ENCODE results near the gene ZNF362. TPM values are rescaled to one million over a fixed set of nuclear protein-coding genes. Genes with fewer than 3 reads are reported as not detected.

ZNF362 gene
- total RNA-seq, 1 experiment from 2014 or later = 11.1 TPM

GRCh38 chr1:33220676-33221384 is 35.5 kb upstream of the ZNF362 start:
- Histone ChIP-seq H3K9me2 (ENCODE audit: insufficient read depth) (no peaks in the 10 kb centered on the region), H3K4me2 (ENCODE audit: low read length) (peak overlapping the region; percentile 79), H3K9ac (ENCODE audit: low read length) (peak overlapping the region; percentile 49), H4K20me1 (ENCODE audit: insufficient read depth) (no peaks in the 10 kb centered on the region), H3K4me3 (replicated peaks in 1 of 2; ENCODE audit: low read depth in 1 of 2, low read length in 2 of 2) (peak overlapping the region in 1 of 2 experiments; percentile 42; a peak in 2 of 4 replicates), H3K4me1 (ENCODE audit: control insufficient read depth in 1 of 2, insufficient read depth in 2 of 2, low read length in 2 of 2) (peaks cover 30 to 41% of the 10 kb centered on the region in 2 experiments), H2AFZ (ENCODE audit: low read depth, low read length, poor library complexity, severe bottlenecking) (peak overlapping the region; percentile 22), H3K9me3 (ENCODE audit: control insufficient read depth in 1 of 2, insufficient read depth in 1 of 2, low read depth in 1 of 2, low read length in 2 of 2) (0 out of 4 replicates have a peak, but pooled peaks cover 0 to 3% of the 10 kb centered on the region in 2 experiments), H3K27me3 (ENCODE audit: insufficient read depth, low read length) (no peaks in the 10 kb centered on the region), H3K36me3 (ENCODE audit: control insufficient read depth in 1 of 2, insufficient read depth in 2 of 2, low read length in 2 of 2) (no peaks in the 10 kb centered on the region), H3K27ac (ENCODE audit: low read depth, low read length) (peak overlapping the region; percentile 82), H3K79me2 (ENCODE audit: insufficient read depth, low read length) (no peaks in the 10 kb centered on the region)
- ATAC-seq (peak; percentile 78), DNase-seq (ENCODE audit: low read depth, low spot score) (peak; percentile 28)
- intact Hi-C loops (cut with micrococcal nuclease) = loop anchor here (5.0 kb wide), 1 partner anchor 251 kb away; the partner anchor contains the start of gene ZSCAN20
- BruUV-seq (replicated peaks) = no TSS peak
- CTCF ChIA-PET = interaction anchor here (1.0 to 2.5 kb wide), 4 partner anchors 75 to 392 kb away, joined by 3 to 9 read pairs (median 4); no protein-coding TSS in a partner anchor
- TF ChIP-seq ZBTB33 (IDR thresholded peaks at IDR 0.05; ENCODE audit: extremely low read depth, insufficient replicate concordance, low read length) (no peak), CEBPB (IDR thresholded peaks at IDR 0.05; ENCODE audit: low read depth) (no peak), POLR2AphosphoS5 (IDR thresholded peaks at IDR 0.05; ENCODE audit: low read depth, low read length) (no peak), SIN3A (IDR thresholded peaks at IDR 0.05; ENCODE audit: low read depth) (no peak), JUND (IDR thresholded peaks at IDR 0.05) (no peak), ATF3 (IDR thresholded peaks at IDR 0.05) (no peak), CBX3 (IDR thresholded peaks at IDR 0.05; ENCODE audit: low read depth) (no peak), YY1 (IDR thresholded peaks at IDR 0.05; ENCODE audit: extremely low read depth, insufficient replicate concordance, low read depth, low read length) (no peak), EGR1 (IDR thresholded peaks at IDR 0.05; ENCODE audit: low read depth) (0 out of 2 replicates have a peak, but pooled peaks have one; percentile 36), SP1 (IDR thresholded peaks at IDR 0.05; ENCODE audit: low read depth) (peak; percentile 69), RAD21 (IDR thresholded peaks at IDR 0.05; ENCODE audit: low read depth) (no peak), FOSL1 (IDR thresholded peaks at IDR 0.05; ENCODE audit: low read depth) (no peak)
- RAD21 ChIA-PET (ENCODE audit: low non-redundant PET in 1 of 2, low total read pairs in 2 of 2, uncharacterized antibody in 2 of 2, unreplicated experiment in 2 of 2) = no interaction called here
- POLR2A ChIA-PET = no interaction called here

All from HCT116 (cell line).